Astrocyte (in vitro differentiated cells and primary cell): ENCODE results near the gene CARM1. TPM values are rescaled to one million over a fixed set of nuclear protein-coding genes. Genes with fewer than 3 reads are reported as not detected.

Experiments
- DNase-seq: peaks from one replicate; pipeline ENCODE4 v3.0.0-alpha.2; 2010; ENCODE audit warnings: low read depth
- FAIRE-seq: peaks from 2 replicates; lab custom pipeline; 2011; peaks lifted over from hg19 to GRCh38; lab: Jason Lieb, UNC
- H2AFZ ChIP-seq: 2 replicates; pipeline ENCODE4 v1.6.0; 2012; ENCODE audit warnings: low read depth, low read length, inconsistent platforms
- H3K27ac ChIP-seq: 2 replicates; pipeline ENCODE4 v1.5.1; 2011; ENCODE audit warnings: low read depth, low read length, inconsistent platforms
- H3K27me3 ChIP-seq: 2 replicates; pipeline ENCODE4 v1.6.0; 2011; ENCODE audit warnings: low read length, inconsistent platforms; ENCODE audit not compliant: insufficient read depth
- H3K36me3 ChIP-seq: 2 replicates; pipeline ENCODE4 v1.5.1; 2011; ENCODE audit warnings: low read length, inconsistent platforms; ENCODE audit not compliant: insufficient read depth
- H3K4me1 ChIP-seq: 2 replicates; pipeline ENCODE4 v1.5.1; 2011; ENCODE audit warnings: low read length, inconsistent platforms; ENCODE audit not compliant: insufficient read depth
- H3K4me2 ChIP-seq: 2 replicates; pipeline ENCODE4 v1.6.0; 2012; ENCODE audit warnings: low read length, inconsistent platforms
- H3K4me3 ChIP-seq: 2 replicates; pipeline ENCODE4 v1.5.1; 2011; ENCODE audit warnings: low read depth, mild to moderate bottlenecking, low read length, inconsistent platforms; ENCODE audit not compliant: insufficient read depth
- H3K79me2 ChIP-seq: 2 replicates; pipeline ENCODE4 v1.6.0; 2012; ENCODE audit warnings: mild to moderate bottlenecking, low read length, inconsistent platforms; ENCODE audit not compliant: insufficient read depth
- H3K9ac ChIP-seq: 2 replicates; pipeline ENCODE4 v1.6.0; 2012; ENCODE audit warnings: mild to moderate bottlenecking, low read length, inconsistent platforms
- H3K9me3 ChIP-seq: 2 replicates; pipeline ENCODE4 v1.5.1; 2012; ENCODE audit warnings: low read depth, mild to moderate bottlenecking, low read length, inconsistent platforms; ENCODE audit not compliant: insufficient read depth
- H4K20me1 ChIP-seq: 2 replicates; pipeline ENCODE4 v1.6.0; 2012; ENCODE audit warnings: low read length, inconsistent platforms; ENCODE audit not compliant: insufficient read depth
- H3K27ac Mint-ChIP-seq: one replicate; pipeline ENCODE4 v1.8.0; 2021; ENCODE audit warnings: mild to moderate bottlenecking, mixed read lengths; ENCODE audit not compliant: unreplicated experiment
- H3K27me3 Mint-ChIP-seq: one replicate; pipeline ENCODE4 v1.8.0; 2021; ENCODE audit warnings: low read depth, mixed read lengths; ENCODE audit not compliant: unreplicated experiment
- H3K36me3 Mint-ChIP-seq: one replicate; pipeline ENCODE4 v1.8.0; 2021; ENCODE audit warnings: low read depth, mixed read lengths; ENCODE audit not compliant: unreplicated experiment
- H3K4me1 Mint-ChIP-seq: one replicate; pipeline ENCODE4 v1.8.0; 2021; ENCODE audit warnings: low read depth, mixed read lengths; ENCODE audit not compliant: unreplicated experiment
- H3K4me3 Mint-ChIP-seq: one replicate; pipeline ENCODE4 v1.8.0; 2021; ENCODE audit warnings: mild to moderate bottlenecking, moderate library complexity, mixed read lengths; ENCODE audit not compliant: unreplicated experiment
- H3K9me3 Mint-ChIP-seq: one replicate; pipeline ENCODE4 v1.8.0; 2021; ENCODE audit warnings: mild to moderate bottlenecking, mixed read lengths; ENCODE audit not compliant: unreplicated experiment
- EZH2 ChIP-seq: IDR thresholded peaks from 2 replicates; pipeline ENCODE4 v1.6.1; 2012; ENCODE audit warnings: mild to moderate bottlenecking, low read length, inconsistent platforms; ENCODE audit not compliant: insufficient read depth
- total RNA-seq: library from RNA; stranded (reverse); gene quantifications from 2 replicates; pipeline ENCODE4 v1.2.1, GENCODE V29; 2021
- TF ChIP-seq, protein P1 (sequence below): IDR thresholded peaks from 2 replicates; pipeline ENCODE4 v1.5.1; 2011; ENCODE audit warnings: low read depth, mild to moderate bottlenecking, inconsistent platforms, low read length, moderate library complexity; ENCODE audit not compliant: insufficient read depth

Gene CARM1
- total RNA-seq, 1 donor from 2014 or later: 62.6 TPM

DNA sequence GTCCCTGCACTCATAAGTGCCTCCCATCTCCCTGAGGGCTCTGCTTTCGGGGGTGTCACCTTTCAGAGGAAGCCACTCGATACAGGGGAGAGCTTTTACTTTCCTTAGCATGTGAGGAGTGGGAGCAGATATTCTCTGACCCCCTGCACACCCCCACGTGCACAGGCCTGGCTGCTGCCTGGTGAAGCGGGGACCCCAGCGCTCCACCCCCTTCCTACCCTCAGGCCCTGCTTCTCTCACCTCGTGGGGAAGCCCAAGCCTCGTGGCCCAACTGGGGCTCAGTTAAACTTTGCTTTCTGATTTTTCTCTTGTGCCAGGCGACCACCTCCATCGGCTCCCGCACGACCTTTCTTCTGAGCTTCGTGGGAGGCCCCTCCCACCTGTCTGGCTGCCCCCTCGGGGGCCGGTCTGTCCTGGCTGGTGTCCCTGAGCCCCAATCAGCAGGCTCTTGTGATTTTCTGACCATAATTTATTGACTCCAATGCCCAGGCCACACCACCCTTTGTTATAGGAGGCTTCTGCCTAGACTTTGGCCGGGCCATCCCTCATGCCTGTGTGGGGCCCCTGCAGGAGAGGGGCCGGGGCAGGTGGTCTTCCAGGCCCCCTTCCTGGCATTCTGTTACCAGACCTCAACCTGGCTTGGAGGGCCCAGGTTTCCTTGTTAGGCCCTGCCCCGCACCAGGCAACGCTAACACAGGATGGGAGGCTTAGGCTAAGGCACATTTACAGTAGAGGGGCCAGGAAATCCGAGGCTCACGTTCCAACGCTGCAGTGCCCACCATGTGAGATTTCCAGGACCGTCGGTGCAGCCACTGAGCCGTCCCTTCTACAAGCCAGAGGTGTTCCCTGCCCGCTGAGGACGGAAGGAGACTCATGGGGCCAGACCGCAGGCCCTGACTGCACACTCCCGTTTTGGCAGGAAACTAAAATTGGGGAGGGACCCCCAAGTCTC is 39.1 kb upstream of the CARM1 start:
- TF ChIP-seq EZH2: no peak
- TF ChIP-seq, protein P1, sequence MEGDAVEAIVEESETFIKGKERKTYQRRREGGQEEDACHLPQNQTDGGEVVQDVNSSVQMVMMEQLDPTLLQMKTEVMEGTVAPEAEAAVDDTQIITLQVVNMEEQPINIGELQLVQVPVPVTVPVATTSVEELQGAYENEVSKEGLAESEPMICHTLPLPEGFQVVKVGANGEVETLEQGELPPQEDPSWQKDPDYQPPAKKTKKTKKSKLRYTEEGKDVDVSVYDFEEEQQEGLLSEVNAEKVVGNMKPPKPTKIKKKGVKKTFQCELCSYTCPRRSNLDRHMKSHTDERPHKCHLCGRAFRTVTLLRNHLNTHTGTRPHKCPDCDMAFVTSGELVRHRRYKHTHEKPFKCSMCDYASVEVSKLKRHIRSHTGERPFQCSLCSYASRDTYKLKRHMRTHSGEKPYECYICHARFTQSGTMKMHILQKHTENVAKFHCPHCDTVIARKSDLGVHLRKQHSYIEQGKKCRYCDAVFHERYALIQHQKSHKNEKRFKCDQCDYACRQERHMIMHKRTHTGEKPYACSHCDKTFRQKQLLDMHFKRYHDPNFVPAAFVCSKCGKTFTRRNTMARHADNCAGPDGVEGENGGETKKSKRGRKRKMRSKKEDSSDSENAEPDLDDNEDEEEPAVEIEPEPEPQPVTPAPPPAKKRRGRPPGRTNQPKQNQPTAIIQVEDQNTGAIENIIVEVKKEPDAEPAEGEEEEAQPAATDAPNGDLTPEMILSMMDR: no peak
- Histone ChIP-seq H3K36me3 (no peaks in the 10 kb centered on the region), H2AFZ (no peak overlapping the region), H3K4me1 (peaks cover 15% of the 10 kb centered on the region), H3K79me2 (peaks cover 5% of the 10 kb centered on the region), H3K9ac (no peak overlapping the region), H3K27me3 (no peaks in the 10 kb centered on the region), H3K9me3 (peaks cover 8% of the 10 kb centered on the region), H3K27ac (no peak overlapping the region), H3K4me2 (no peak overlapping the region), H3K4me3 (no peak overlapping the region), H4K20me1 (peaks cover 6% of the 10 kb centered on the region)
- H3K27ac Mint-ChIP-seq: no peak overlapping the region
- H3K4me3 Mint-ChIP-seq: no peak overlapping the region
- peaks cover 4% of the 10 kb centered on the region for H3K36me3 Mint-ChIP-seq
- DNase-seq (no peak), FAIRE-seq (no peak)
- H3K4me1 Mint-ChIP-seq: peaks cover 3% of the 10 kb centered on the region
- no peaks in the 10 kb centered on the region for H3K27me3 Mint-ChIP-seq
- H3K9me3 Mint-ChIP-seq: peaks cover 3% of the 10 kb centered on the region

DNA sequence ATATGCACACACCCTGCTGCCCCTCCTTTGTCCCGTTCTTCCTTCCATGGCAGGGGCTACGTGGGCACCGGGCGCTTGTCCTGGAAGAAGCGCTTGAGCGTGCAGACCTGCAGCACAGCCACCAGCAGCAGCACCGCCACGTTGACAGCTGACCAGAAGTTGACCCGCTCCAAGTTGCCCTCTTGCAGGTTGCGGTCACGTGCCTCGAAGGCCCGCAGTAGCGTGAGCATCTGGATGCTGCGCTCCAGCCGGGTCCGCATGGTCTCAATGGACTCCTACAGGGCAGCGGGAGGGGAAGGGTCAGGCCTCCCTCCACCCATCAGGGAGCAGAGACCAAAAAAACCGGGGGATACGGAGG is 38.4 kb upstream of the CARM1 start:
- Histone ChIP-seq H3K79me2 (peaks cover 5% of the 10 kb centered on the region), H3K9ac (no peak overlapping the region), H2AFZ (no peak overlapping the region), H3K27me3 (no peaks in the 10 kb centered on the region), H4K20me1 (peaks cover 6% of the 10 kb centered on the region), H3K9me3 (peaks cover 8% of the 10 kb centered on the region), H3K4me2 (no peak overlapping the region), H3K36me3 (no peaks in the 10 kb centered on the region), H3K4me3 (no peak overlapping the region), H3K4me1 (peaks cover 15% of the 10 kb centered on the region), H3K27ac (no peak overlapping the region)
- peaks cover 3% of the 10 kb centered on the region for H3K9me3 Mint-ChIP-seq
- peaks cover 3% of the 10 kb centered on the region for H3K4me1 Mint-ChIP-seq
- H3K27me3 Mint-ChIP-seq: no peaks in the 10 kb centered on the region
- FAIRE-seq (no peak), DNase-seq (no peak)
- no peak for TF ChIP-seq EZH2
- TF ChIP-seq, protein P1: no peak
- peaks cover 4% of the 10 kb centered on the region for H3K36me3 Mint-ChIP-seq
- no peak overlapping the region for H3K4me3 Mint-ChIP-seq
- no peak overlapping the region for H3K27ac Mint-ChIP-seq
